Measurements from ENCODE around the gene TMEM161B.
A peak's percentile ranks its signal among the peaks of the same experiment; 100 is the strongest.
"Not testable (repeated sequence)": the region's sequence is repeated elsewhere in the genome, so short reads cannot be mapped to it uniquely, and the experiment has no call there.

The TMEM161B gene

DNA sequence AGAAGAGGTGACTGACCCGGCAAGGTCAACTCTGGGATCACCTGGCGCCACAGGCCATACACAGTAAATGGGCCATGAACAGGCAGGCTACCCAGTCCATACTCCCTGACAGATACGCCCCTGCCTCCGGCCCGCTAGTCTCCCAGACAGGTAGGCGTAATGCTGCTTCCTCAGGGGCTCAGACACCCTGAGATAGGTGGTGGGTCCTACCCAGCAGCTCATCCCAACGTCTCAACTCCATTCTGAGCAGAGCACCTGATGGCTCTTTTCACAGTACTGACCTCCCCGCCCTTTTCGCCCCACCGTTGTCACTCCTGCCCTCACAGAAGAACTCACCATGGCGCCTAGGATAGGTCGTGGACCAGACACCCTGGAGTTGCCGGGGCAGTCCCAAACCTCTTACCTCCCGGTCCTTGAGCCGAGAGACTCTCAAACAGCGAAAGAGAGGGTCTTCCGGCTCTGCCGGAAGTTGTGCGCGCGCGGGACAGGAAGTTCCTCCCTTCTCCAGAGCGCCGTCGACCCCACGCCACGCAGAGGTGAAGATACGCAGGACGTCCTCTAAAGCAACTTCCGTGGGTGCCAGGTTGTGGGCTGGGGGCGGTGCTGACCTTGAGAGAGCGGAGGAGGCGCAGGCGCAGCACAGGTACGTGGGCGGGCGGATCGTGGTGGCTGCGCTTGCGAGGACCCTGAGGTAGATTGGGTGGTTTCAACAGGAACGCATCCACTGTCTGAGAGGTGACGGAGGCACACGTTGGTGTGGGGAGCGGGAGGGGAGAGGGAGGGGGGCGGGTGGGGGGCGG, at the start of gene TMEM161B:
TSS of gene TMEM161B (minus strand) at position 461 of the 800 bp plus-strand sequence. CDS start at position 339, 122 bp downstream.
- DNase-seq (ENCODE audit: low read depth, low spot score) = peak; percentile 59

- DNase-seq (ENCODE audit: low read depth, low spot score) = no peak
Measured at GRCh38 chr5:88304356-88304755, 35.7 kb upstream of the TMEM161B start.

DNA sequence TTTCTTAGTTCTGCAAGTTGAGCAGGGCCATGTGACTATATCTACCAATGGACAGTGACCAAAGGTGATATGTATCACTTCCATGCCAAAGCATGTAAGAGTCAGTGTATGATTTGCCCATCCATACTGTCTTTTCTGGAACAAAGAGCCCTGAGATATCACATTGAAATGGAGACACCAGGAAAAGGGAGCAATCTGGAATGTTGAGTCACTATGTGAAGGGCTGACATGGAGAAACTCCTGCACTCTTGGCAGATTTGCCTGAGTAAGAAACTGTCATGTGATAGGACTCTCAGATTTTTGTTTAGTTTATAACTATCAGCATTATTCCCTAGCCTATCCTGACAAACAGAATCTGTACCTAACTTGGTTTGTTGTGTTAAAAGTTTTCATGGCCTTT, 29.8 kb upstream of the TMEM161B start:
- DNase-seq (ENCODE audit: low read depth, low spot score) = no peak

DNA sequence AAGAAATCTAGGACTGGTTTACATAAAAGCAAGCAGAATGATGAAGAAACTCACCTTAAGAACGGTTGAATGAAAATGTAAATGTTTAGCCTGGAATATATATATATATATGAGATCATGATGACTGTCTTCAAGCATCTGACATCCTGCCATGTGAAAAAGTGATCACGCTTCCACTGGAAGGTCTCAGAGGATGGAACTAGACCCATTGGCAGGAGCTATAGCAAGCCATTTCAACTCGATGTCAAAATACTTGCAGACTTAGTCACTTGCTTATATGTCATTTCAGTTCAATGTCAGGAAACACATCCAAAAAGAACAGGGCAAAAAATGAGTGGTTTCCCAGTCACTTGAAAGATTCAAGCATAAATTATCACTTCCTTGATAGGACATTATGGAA, 22.2 kb upstream of the TMEM161B start:
- DNase-seq (ENCODE audit: low read depth, low spot score) = no peak

GRCh38 chr5:88288528-88289197, 20.0 kb upstream of the TMEM161B start:
- no peak for DNase-seq (ENCODE audit: low read depth, low spot score)

GRCh38 chr5:88287846-88288527, 19.3 kb upstream of the TMEM161B start:
- no peak for DNase-seq (ENCODE audit: low read depth, low spot score)

DNA sequence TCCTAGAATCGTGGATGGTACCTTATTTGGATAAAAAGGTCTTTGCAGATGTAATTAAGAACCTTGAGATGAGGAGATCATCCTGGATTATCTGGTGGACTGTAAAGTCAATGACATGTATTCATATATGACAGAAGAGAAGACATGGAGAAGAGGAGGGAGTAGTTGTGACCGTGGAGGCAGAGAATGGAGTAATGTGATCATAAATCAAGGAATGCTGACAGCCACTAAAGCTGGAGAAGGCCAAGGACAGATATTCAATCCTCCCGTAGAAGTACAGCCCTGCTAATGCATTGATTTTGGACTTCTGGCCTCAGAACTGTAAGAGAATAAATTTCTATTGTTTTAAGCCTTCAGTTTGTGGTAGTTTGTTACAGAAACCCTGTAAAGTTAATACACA, 18.7 kb upstream of the TMEM161B start:
- DNase-seq (ENCODE audit: low read depth, low spot score) = no peak

DNA sequence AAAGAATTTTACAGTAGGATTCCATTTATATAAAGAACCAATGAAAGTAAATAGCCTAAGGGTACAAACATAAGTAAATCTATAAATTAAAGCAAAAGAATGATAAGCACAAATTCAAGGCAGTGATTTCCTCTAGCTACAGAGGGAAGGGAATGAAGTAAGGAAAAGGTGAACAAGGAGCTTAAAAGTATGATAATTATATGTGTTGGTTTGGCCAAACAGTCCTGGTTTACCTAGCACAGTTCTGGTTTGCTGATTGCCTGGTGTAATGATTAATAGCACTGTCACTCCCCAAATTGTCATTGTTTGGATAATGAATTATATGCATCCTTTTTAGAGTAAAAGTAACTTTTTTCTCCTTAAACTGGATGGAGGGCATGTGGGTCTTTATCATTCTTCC, 15.0 kb upstream of the TMEM161B start:
- no peak for DNase-seq (ENCODE audit: low read depth, low spot score)

GRCh38 chr5:88281322-88281721, 12.7 kb upstream of the TMEM161B start:
- no peak for DNase-seq (ENCODE audit: low read depth, low spot score)

- no peak for DNase-seq (ENCODE audit: low read depth, low spot score)
Measured at GRCh38 chr5:88279584-88279983, 10.9 kb upstream of the TMEM161B start.

GRCh38 chr5:88276378-88276777, 7.7 kb upstream of the TMEM161B start:
- DNase-seq (ENCODE audit: low read depth, low spot score) = no peak

- no peak for DNase-seq (ENCODE audit: low read depth, low spot score)
Measured at GRCh38 chr5:88275581-88275980, 6.9 kb upstream of the TMEM161B start.

DNA sequence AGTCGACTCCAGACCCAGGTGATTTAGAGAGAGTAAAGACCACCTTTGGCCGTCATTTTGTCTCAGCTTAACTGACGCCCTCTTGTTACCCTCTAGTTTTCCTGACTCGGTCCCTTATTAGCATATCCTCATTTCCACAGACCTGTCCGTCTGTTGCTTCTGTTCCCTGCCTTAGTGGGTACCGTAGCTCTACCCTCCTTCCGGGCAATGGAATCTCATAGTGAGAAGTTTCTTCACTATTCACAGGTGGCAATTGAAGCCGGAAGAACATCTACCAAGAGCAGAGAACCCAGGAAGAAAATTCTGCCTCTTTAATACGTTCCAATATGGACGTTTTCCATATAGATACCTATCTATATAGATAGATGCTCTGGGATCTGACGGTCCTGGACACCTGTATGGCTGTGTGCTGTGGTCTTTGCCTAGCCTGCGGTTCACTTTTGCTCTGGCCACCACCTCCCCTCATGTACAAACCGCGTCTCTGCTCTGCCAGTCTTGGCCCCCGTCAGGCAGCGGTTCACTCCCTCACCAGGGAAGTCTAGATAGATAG, 652 bp upstream of the TMEM161B start:
- no peak for DNase-seq (ENCODE audit: low read depth, low spot score)

DNA sequence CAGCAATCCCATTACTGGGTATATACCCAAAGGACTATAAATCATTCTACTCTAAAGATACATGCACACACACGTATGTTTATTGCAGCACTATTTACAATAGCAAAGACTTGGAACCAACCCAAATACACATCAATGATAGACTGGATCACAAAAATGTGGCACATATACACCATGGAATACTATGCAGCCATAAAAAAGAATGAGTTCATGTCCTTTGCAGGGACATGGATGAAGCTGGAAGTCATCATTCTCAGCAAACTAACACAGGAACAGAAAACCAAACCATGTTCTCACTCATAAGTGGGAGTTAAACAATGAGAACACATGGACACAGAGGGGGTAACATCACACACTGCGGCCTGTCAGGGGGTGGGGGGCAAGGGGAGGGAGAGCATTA, 4.1 kb downstream of the TMEM161B start:
- not testable (repeated sequence) for DNase-seq (ENCODE audit: low read depth, low spot score)

- no peak for DNase-seq (ENCODE audit: low read depth, low spot score)
Measured at GRCh38 chr5:88263349-88263748, 5.3 kb downstream of the TMEM161B start.

- no peak for DNase-seq (ENCODE audit: low read depth, low spot score)
Measured at GRCh38 chr5:88262116-88262515, 6.5 kb downstream of the TMEM161B start.

GRCh38 chr5:88258636-88259035, 10.0 kb downstream of the TMEM161B start:
- no peak for DNase-seq (ENCODE audit: low read depth, low spot score)

- DNase-seq (ENCODE audit: low read depth, low spot score) = no peak
Measured at GRCh38 chr5:88256872-88257271, 11.8 kb downstream of the TMEM161B start.

GRCh38 chr5:88256037-88256436, 12.6 kb downstream of the TMEM161B start:
- no peak for DNase-seq (ENCODE audit: low read depth, low spot score)

DNA sequence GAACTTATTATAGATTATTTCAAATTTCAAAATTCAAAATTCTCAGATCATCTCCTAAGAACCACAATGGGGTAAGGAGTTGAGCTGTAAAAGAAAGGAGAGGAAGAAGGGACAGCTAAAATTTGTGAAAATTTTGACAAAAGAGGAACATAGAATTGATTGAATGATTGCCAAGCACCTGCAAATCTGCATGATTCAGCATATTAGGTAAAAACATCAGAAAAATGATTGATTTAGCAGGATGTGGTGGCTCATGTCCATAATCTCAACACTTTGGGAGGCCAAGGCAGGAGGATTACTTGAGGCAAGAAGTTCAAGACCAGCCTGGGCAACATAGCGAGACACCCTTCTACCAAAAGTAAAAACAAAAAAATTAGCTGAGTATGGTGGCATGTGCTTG, 14.3 kb downstream of the TMEM161B start:
- DNase-seq (ENCODE audit: low read depth, low spot score) = no peak

- DNase-seq (ENCODE audit: low read depth, low spot score) = no peak
Measured at GRCh38 chr5:88251048-88251711, 17.5 kb downstream of the TMEM161B start.

DNA sequence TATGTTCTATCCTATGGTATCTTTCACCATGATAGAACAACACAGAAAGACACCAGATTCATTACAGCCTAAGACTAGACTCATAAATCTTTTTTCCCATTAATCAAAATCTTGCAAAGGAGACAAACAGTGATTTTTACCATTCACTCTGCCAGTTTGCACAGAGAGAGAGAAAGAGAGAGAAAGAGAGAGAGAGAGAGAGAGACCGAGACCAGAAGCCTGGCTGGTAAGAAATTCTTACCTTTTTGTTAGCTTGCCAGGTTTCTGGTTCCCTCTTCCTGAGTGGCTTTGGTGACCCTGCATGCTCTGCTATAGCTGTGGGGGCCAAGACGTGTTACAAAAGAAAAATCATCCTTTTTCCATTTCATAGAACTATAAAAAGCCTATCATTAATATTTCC, 18.6 kb downstream of the TMEM161B start:
- DNase-seq (ENCODE audit: low read depth, low spot score) = no peak
